Activated gamma-delta T cell treated with anti-CD3 and anti-CD28 coated beads, Interleukin-2, amount 50 U/mL, for 16 hours (primary cell): ENCODE measurements around the gene HAPLN3.
A peak's percentile ranks its signal among the peaks of the same experiment; 100 is the strongest.

ENCODE experiments used
- DNase-seq: peaks from one replicate; pipeline ENCODE4 v3.0.0-alpha.2; 2020; ENCODE audit warnings: low read depth

The HAPLN3 gene

GRCh38 chr15:88894348-88894818, 961 bp downstream of the HAPLN3 start:
- peak; percentile 77 for DNase-seq

DNA sequence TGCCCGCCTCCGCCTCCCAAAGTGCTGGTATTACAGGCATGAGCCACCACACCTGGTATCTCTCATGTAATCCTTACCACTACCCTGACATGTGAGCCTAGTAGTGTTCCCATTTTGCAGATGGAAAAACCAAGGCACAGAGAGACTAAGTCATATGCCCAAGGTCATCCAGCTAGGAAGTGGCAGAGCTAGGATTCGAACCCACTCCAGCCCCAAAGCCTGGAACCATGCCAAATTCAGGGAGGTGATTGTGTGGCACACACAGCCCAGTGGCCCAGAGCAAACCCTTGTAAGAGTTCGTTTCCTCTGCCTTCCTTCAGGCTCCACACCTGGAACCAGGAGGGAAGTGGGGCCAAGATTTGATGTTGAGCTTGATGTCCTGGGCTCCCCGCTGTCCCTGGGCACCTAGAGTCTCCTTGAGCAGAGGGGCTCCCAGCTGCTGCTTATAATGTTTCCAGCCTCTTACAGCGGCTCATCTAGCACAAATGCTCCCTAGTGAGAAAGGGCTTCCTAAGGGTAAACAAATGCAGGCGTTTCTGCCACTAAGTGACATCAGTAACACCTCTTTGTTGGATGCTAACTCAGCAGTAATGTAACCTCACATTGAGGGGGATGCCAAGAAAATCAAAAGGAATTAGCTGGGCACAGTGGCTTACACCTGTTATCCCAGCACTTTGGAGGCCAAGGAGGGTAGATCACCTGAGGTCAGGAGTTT, 3.6 kb downstream of the HAPLN3 start:
- no peak for DNase-seq

DNA sequence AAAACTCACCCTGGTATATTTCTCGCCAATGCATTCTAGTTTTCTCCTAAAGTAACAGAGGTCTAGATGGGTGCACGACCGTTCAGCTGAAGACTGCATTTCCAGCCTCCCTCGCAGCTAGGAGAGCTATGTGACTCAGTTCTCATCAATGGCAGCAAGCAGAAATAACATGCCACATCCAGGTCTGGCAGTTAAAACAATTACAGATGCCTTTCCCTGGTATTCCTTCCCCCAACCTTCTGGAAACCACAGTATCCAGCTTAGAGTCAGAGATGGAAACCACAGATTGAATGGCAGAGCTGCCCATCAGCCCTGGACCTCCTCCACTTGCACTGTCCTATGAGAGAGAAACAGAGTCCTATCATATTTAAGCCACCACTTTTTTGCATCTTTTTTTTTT, 4.8 kb downstream of the HAPLN3 start:
- DNase-seq, result no peak

- DNase-seq, result no peak
Measured at GRCh38 chr15:88888719-88889118, 6.6 kb downstream of the HAPLN3 start.

- no peak for DNase-seq
Measured at GRCh38 chr15:88887068-88887580, 8.2 kb downstream of the HAPLN3 start.

GRCh38 chr15:88882785-88883184, 12.6 kb downstream of the HAPLN3 start:
- DNase-seq, result no peak

GRCh38 chr15:88881775-88882174, 13.6 kb downstream of the HAPLN3 start:
- no peak for DNase-seq

- no peak for DNase-seq
Measured at GRCh38 chr15:88880944-88881740, 14.2 kb downstream of the HAPLN3 start.

- DNase-seq, result no peak
Measured at GRCh38 chr15:88878720-88879184, 16.6 kb downstream of the HAPLN3 start.

DNA sequence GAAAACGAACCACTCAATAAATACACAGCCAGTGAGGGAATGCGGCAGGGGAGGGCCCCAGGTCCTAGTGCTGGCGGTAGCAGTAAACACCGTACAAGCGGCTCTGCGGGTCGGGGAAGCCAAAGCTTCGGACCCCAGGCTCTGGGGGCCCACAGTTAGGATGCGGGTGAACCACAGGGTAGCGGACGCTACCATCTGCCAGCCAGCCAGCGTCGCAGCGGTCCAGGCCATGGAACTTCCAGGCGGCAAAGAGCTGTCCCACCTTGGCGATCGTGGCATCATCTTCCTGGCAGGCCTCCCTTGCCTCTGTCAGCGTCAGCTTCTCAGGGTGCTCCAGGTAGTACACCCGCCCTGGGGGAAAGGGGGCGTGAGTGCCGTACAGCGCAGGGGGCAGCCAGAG, 17.4 kb downstream of the HAPLN3 start:
- no peak for DNase-seq

GRCh38 chr15:88877415-88877814, 17.9 kb downstream of the HAPLN3 start:
- DNase-seq, result no peak

DNA sequence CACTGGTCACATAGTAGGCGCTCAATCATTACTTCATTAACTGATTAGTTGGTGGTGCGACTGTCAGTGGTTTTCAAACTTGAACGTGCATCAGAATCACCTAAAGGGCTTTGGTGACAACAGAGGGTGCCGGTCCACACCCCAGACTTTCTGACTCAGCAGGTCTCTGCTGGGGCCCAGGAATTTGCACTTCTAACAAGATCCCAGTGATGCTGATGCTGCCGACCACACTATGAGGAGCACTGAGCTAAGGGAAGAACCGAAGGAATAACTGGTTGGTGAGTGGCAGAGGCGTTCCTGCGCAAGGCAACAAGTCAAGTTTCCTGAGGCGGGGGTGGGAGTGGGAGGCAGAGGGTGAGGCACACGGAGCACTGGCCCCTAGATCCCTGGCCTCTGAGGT, 18.8 kb downstream of the HAPLN3 start:
- no peak for DNase-seq

DNA sequence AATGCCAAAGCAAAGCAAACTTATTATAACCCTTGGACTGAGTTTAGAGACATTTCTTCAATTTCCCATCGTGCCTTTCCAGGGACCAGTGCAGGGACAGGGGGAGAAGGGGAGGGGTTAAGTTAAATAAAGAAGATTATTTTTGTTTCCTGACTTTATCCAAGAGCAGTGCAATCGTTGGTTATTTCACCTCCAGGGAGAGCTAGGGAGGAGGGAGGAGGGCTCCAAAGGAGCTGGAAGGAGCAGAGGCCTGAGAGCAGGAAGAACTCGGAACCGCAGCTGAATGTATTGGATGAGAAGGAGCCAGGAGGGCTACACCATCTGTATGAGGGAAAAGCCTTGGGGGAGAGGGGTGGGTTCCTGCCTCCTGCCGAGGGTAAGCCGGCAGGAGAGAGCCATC, 20.7 kb downstream of the HAPLN3 start:
- no peak for DNase-seq

- DNase-seq, result no peak
Measured at GRCh38 chr15:88874275-88874674, 21.1 kb downstream of the HAPLN3 start.

- DNase-seq, result no peak
Measured at GRCh38 chr15:88873786-88874185, 21.6 kb downstream of the HAPLN3 start.

DNA sequence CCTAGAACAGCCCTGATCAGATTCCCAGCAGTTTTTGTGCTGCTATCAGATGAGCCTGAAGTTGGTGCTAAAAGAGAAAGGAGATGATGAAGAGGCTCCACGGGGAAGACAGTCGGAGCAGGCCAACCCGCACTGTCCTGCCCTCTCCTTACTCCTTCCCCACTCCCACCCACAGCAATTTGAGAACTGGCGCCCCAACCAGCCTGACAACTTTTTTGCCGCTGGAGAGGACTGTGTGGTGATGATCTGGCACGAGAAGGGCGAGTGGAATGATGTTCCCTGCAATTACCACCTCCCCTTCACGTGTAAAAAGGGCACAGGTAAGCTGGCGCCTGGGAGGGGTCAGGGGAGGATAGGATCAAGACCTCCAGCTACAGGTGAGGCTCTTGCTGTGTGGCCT, 22.6 kb downstream of the HAPLN3 start:
- no peak for DNase-seq

DNA sequence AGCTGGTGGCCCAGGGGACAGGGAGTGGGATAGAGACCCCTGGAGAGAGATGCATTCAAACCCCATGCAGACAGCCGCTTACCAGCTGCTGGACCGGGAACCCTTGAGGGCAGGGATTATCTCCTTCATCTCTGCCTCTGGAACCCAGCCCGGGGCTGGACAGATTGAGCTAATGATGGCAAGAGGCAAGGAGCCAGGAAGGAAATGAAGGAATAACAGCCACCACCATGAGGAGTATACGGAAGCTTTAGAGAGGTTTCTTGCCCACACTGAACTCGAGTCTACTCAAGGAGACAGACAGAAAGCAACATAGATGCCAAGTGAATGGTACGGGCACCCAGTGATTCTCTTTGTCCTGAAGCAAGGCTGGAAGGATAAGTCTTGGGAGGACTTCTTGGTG, 23.2 kb downstream of the HAPLN3 start:
- no peak for DNase-seq

- no peak for DNase-seq
Measured at GRCh38 chr15:88871313-88871712, 24.0 kb downstream of the HAPLN3 start.

- DNase-seq, result no peak
Measured at GRCh38 chr15:88866295-88866881, 29.0 kb downstream of the HAPLN3 start.

DNA sequence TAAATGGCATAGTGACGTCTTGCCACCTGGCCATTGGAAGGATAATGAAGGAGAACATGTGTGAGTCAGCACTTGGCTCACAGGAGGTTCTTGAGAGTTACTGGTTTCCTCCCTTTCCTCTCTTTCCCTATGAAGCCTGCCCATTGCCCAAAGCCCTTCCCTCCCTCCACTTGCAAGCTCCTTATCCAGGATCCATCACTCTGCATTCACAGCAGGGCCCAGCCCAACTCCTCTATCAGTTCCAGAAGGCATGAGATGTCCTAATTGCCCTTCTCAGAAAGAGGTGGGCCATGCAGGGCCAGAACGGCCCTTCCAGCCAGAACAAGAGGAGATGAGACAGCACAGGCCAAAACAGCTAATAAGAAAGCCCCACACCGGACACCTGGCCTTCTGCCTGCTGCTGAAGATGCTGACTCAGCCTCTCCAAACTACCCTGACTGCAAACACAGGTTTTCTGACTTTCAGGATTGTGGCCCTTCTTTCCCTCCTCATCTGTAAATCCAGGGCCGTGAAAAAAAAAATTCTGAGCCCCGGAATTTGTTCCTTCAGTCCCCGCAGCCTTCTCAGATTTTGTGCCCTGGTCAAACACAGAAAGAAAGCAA, 29.7 kb downstream of the HAPLN3 start:
- no peak for DNase-seq

GRCh38 chr15:88864861-88865497, 30.4 kb downstream of the HAPLN3 start:
- DNase-seq, result no peak

DNA sequence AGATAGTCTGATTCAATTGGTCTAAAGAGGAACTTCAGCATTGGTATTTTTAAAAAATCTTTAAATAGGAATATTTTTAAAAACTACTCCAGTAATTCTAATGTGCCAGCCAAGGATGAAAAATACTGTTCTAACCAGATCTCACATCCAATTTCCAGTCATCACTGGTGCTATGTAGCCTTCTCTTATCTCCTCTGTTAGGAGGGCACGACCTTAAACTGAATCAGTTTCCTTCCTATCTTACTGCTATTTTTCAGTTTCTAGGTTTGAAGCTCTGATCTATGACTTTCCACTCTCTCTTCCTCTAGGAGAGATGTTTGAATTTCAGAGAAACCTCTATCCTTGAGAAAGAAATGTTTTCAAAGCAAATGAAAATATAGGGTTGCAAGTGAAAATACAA, 31.9 kb downstream of the HAPLN3 start:
- no peak for DNase-seq
